ENCODE data around the gene TF.

TF gene

DNA sequence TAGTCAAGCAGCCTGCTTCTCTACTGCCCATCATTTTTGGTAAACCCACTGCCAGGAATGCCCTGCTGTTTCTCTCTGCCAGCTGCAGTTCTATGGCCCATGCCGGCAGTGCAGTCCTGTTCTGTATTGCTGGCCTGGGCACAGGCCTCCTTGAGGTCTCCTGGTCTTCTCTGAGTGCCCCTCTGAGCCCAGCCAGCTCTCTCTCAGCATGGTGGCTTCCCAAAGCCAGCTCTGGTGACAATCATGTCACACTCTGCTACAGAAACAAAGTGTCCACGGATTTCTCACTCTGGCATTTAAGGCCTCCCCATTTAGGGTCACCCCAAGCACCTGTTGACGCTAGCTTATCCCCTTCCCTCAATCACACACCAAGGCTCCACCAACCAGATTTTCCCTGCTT is 83.9 kb downstream of the TF start:
- no peak for DNase-seq (ENCODE audit: low read depth)
- no peak overlapping the region for H3K4me3 ChIP-seq (ENCODE audit: low read depth, low read length)

DNA sequence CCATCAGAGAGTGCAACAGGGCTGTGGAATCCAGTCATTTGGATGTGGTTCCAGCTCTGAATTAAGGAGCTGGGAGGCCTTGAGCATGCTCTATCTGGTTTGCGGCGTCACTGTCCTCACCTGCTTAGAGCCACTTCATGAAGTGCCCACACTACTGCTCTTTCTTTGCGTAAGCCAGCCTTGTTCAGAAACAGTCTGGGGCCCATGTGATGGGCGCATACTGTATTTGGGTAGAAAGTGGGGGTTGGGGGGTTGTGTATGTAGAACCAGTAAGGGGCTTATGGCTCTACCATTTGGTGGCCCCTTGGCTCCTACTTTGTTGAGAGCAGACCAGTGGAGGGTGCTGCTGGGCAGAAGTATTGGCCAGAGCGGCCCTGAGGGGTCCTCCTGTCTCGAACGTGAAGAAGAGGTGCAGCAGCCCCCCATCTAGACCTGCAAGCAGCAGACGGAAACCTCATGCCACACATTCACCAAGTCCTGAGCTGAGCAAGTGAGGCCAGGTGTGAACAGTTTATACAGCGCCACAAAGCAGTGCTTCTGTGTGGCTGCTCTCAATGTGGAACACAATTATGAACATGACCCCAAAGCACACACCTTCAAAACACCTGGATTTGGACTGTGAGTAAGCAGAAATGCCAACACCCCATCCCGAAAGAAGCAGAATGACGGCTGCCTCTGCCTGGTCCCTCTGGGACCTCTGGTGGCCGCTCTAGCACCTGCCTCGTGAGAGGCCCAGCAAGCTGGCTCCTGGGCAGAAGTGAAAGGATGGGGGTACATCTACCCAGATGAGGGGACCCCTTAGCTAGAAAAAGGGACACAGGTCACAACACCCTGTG is 86.0 kb downstream of the TF start:
- H3K4me3 ChIP-seq (ENCODE audit: low read depth, low read length), result no peak overlapping the region
- DNase-seq (ENCODE audit: low read depth), result no peak

DNA sequence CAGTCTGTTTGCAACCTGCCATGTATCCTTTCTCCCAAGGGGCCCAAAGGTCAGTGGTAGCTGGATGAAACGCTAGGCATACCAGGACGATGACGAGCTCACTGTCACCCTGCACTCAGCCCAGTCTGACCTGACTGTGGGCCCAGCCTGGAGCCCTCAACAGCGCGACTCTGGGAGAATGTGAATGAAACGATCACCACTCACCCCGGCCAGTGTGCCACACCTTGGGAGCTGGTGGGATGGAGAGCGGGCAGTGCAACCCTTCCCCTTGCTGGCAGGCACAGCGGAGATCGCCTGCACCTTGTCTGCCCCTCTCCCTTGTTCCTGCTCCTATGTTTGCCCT is 86.6 kb downstream of the TF start:
- no peak for DNase-seq (ENCODE audit: low read depth)
- H3K4me3 ChIP-seq (ENCODE audit: low read depth, low read length), result no peak overlapping the region

DNA sequence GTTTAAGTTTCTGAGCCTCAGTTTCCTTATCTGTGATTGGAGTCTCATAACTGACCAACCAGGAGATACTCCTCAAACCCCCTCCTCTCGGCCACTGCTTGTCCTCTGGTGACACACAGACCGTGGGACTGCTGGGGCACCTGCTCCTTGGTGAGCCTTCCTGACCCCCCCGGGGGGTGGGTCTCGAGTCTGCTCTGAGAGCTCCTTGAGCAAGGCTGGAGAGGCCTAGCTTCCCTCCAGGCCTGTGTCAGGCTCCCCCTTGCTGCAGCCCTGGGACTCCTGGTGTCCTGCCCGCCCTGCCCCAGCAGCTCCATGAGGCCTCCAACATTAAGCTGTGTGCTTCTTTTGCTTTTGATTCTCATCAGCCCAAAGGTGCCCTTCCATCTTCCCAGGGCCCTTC is 87.1 kb downstream of the TF start:
- H3K4me3 ChIP-seq (ENCODE audit: low read depth, low read length), result no peak overlapping the region
- no peak for DNase-seq (ENCODE audit: low read depth)

DNA sequence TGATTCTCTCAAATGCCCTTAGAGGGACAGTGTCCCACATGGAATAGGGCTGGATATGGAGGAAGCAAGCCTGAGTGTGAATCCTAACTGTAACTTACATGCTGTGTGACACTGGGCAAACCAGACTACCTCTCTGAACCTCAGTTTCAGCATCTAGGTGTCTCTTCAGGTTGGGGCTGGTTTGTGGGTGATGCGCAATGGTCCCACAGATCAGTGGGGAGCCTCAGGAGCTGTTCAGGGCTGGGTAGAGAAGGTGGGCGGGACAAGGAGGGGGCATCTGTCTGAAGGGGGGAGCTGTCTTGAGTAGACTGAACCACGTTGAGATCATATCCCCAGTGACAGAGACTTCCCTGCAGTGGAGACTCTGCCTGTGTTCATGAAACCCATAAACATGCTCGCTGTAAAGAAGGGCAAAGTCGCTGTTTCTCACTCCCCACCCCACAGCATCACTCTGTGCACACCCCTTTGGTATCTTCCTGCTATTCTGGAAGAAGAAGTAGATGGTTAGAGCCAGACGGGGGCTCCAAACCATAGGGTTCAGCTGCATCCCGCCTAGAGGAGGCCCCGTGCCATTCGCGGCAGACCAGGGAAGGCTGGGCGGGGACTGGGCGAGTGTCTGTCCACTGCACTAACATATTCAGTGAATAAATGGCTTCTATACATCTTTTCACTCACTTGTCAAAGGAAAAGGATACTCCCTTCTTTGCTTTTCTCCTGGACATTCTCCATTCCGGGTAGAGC is 87.9 kb downstream of the TF start:
- DNase-seq (ENCODE audit: low read depth), result no peak
- no peak overlapping the region for H3K4me3 ChIP-seq (ENCODE audit: low read depth, low read length)

DNA sequence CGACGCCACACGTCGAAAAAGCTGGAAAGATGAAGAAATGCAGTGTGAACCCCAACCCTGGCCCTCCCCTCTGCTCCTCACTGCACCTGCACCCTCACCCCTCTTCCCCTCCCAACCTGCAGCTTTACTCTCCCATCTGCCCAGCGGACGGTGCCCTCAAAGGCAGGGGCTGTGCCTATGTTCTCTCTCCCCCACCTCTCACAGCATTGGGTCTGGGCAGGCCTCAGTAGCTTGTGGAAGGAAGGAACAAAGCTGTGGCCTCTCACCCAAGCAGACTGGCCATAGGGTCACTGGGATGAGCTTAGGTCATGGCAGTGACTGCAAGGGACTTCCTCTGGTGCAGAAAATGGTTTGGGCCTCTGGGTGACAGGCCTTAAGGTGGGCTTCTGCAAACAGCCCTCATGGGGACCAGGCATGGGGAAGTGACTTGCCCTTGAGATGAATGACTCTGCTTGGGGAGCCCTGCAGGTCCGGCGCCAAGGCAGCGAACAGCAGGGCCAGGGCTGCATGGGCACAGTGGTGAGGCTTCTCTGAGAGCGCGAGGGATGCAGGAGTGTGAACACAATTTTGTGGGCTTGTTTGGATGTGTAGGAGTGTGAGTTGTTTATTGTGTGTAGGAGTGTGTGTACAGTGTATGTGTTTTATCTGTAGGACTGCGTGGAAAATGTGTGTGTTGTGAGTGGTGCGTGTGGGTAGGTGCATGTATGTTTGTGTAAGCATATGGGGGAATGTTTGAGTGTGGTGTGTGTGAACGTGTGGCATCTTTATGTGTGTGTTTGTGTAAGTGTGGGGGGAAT is 88.6 kb downstream of the TF start:
- DNase-seq (ENCODE audit: low read depth), result no peak

DNA sequence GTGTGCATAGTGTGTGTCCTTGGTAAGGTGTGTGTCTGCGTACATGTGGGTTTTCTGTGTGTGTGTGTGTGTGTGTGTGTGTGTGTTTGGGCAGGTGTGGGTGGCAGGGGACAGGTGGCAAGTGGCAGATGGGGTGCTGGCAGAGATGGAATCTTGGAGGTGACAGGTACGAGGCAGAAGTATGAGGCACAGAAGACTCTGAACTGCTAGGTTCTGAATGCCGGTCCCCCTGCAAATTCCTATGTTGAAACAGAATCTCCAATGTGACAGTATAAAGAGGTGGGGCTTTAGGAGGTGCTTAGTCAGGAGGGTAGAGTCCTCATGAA is 89.2 kb downstream of the TF start:
- no peak overlapping the region for H3K4me3 ChIP-seq (ENCODE audit: low read depth, low read length)
- no peak for DNase-seq (ENCODE audit: low read depth)

More for the DNA sequence above, 88.6 kb downstream of the TF start:
- H3K4me3 ChIP-seq (ENCODE audit: low read depth, low read length), result no peak overlapping the region

DNA sequence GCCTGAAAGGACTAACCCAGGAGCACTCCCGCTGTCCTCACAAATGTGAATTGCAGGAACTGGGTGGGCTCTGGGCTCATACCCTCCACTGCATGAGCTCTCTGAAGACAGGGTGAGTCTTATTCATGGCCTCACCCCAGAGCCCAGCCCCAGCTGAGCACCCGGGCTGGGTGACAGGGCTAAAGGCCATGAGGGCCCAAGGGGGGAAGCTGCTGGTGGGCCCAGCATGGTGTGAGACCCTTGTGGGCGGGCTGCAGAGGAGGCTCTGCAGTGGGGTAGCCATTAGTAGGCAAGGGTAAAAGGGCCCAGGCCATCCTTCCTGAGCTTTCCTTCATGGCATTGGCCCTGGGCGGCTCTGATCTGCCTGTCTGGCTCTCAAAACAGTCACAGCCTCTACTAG is 89.8 kb downstream of the TF start:
- no peak for DNase-seq (ENCODE audit: low read depth)
- no peak overlapping the region for H3K4me3 ChIP-seq (ENCODE audit: low read depth, low read length)

DNA sequence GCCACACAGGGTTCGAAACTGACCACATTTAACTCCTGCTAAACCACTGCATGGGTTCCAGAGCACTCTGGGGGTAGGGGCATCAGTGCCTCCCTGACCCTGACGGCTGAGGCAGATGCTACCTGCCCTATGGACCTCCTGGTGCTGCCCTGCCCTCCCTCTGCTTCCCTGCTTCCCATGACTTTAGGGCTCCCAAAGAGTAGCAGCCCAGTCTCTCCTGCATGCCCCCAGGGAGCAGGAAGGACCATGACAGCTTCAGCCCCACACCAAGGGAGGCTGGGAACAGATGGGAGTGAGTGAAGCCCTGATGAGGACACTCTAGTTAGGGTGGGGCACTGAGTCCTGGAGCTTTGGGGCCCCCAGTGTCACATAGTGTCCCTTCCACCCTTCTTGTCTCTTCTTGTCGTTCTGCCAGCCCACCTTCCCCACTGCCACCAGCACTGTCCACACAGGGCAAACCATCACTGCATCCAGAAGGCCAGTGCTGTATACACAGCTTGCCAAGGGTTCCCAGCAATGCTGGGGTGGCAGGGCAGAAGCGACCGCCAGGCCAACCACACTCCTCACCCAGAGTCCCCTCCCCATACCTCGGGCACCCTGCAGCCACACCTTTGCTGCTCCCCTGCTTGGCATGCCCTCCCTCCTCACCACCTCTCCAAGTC is 90.4 kb downstream of the TF start:
- H3K4me3 ChIP-seq (ENCODE audit: low read depth, low read length), result no peak overlapping the region
- DNase-seq (ENCODE audit: low read depth), result no peak

DNA sequence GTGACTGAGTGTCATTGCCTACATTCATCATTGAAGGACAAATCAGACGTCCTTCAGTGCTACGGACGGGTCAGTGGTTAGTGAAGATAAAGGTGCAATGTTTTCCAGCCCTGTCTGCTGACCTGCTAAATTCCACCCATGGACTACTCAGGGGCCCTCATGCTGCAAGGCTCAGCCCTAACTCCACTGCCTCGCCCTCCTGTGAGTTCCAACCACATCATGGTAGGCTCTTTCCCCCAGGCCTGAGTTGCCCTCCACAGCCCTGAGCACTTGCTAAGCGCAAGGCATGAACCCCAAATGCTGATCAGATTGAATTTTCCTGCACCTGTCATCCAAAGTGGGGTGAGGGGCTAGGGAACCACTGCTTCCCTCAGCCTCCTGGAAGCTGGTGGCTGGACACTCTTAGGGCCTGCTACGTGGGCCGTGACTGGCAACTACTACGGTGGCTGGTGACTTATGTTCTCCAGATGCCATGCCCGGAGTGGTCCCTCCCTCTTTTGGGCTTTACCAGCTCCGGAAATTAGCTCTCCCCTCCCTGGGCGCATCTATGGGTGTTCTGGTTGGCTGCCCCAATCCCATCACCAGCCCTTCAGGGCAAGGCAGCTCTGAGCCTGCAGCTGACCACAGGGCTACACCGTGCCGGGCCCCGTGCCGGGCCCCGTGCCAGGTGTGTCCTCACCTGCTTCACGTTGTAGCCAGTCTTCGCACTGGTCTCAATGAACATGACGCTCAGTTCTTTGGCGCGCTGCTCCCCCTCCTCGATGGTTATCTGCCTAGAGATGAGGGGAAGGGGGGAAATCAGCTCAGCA is 91.5 kb downstream of the TF start:
- no peak for DNase-seq (ENCODE audit: low read depth)
- no peak overlapping the region for H3K4me3 ChIP-seq (ENCODE audit: low read depth, low read length)

DNA sequence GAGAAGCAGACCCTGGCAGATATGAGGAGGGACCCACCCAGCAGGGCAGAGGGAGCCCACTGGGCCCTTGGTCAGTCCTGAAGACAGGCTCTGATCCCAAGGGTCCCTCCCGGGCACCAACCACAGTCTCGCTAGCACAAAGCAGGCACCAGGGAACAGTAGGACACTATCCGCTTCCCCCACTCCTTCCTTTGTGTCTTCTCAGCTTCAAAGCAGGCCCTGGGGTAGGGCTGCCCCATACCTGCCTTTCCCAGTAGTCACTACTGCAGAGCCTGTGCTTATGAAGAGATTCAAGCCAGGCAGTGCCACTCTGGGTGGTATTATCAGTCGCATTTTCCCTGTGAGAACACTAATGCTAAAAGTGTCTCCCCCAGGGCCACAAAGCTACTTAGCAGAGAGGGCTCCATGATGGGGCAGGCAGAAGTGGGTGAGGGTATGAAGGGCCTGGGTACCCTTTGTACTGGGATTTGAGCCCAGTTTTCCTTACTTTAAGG is 92.2 kb downstream of the TF start:
- H3K4me3 ChIP-seq (ENCODE audit: low read depth, low read length), result no peak overlapping the region
- no peak for DNase-seq (ENCODE audit: low read depth)

DNA sequence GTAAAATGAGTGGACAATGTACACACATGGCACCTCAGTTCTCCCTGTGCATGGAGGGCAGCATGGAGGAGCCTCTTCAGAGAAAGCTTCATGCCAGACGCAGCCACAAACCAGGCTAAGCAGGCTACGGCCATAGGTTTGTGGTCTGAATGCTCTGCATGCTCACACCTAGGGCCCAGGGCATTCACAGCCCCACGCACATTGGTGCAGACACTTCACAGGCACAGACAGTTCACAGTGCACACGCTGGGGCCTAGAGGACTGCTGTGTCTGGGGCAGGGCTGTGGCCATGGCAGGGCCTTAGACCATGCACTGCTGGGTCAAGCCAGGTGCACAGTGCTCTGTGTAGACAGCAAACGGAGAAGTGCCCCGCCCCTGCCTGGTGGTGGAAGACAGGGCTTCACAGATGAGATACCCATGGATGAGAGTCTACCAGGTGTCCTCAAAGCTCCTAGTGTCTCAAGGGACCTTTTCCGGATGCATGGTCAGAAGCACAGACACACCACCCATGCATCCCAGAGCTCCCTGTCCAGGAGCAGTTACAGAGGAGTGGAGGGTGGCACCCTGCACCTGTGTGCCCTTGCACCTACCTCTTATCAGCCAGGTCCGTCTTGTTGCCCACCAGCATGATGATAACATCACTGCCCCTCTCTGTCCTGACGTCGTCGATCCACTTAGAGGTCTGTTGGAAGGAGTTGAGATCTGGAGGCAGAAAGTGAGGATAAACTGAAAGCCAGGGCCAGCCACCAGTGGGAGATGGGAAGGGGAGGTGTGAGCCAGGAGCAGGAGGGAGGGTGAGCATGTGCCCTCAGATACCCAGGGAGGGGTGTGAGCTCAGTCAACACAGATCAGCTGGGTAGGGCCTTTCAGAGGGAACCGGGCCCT is 93.0 kb downstream of the TF start:
- no peak overlapping the region for H3K4me3 ChIP-seq (ENCODE audit: low read depth, low read length)
- DNase-seq (ENCODE audit: low read depth), result no peak

DNA sequence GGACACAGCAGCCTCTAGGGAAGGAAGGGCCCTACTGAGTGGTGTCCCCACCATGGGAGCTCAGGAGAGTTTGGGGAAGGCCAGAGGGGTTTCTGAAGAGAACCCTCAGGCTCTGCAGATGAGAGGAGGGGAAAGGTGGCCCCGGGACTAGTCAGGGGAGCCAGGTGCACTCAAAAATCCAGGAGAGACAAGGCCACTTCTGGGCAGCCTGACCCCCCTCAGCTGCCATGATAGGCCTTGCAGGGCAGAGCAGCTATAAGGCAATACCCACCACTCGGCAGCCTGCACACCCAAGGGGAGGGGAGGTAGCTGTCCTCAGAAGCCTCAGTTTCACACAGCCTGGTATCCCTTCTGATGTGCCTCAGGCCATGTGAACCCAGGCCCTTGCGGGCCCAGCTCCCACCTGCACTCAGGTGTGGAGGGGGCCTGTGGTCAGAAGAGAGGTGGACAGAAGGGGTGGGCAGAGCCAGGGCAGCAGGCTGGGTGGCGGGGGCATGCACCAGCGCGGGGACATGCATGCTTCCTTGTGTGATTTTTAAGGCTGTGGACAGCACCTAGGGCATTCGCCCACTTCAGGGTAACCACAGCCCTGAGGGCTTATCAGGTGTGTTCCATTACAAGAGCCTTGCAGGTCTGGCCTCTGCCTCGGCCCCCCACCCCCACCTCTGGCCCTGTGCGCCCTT is 94.0 kb downstream of the TF start:
- no peak for DNase-seq (ENCODE audit: low read depth)
- no peak overlapping the region for H3K4me3 ChIP-seq (ENCODE audit: low read depth, low read length)

DNA sequence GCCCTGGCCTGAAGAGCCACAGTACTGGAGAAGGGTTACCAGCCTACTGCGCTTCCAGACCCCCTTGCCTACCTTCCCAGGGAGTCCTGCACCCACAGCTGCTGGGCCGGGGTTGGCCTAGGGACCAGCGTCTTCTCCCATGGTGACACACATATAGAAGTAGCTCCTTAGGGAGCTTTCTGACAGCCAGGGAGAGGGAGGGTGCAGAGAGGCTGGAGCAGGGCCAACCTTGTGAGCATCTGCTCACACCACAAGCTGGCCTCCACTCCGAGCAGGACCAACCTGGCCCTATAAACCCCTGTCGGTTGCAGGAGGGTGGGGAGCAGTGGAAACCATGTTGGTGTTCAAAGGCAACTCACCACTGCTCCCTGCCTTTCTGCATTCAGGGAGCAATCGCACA is 94.6 kb downstream of the TF start:
- no peak overlapping the region for H3K4me3 ChIP-seq (ENCODE audit: low read depth, low read length)
- DNase-seq (ENCODE audit: low read depth), result no peak

DNA sequence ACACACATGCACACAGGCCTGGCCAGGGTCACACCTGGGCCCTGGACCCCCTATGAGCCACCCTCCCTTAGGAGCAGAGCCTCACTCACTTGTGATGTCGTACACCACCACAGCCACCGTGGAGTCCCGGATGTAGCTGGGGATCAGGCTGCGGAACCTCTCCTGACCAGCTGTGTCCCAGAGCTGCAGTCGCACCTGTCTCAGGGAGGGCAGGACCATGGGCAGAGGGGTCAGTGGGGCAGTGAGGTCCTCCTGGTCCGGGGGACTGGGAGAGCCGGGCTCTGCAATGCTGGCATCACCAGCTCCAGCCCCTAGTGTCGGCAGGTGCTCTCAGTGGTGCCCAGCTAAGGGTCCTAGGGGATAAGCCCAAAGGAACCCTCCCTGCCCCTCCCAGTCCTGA is 95.0 kb downstream of the TF start:
- no peak overlapping the region for H3K4me3 ChIP-seq (ENCODE audit: low read depth, low read length)
- DNase-seq (ENCODE audit: low read depth), result no peak

DNA sequence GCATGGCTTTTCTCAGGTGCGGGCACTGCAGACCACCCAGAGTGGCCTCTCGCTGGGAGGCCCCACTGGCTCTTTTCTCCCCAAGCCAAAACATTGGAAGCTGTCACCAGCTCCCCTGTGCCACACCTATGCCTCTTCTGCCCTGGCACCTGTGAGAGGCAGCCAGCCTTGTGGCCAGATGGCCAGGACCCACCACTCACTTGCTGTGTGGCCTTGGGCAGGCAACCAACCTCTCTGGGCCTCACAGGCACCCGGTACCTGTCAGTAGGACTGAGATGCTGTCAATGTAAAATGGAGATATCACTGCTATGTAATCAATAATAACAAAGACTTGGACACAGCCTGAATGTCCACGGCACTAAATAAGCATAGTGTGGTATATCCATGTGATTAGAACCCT is 96.0 kb downstream of the TF start:
- no peak for DNase-seq (ENCODE audit: low read depth)
- no peak overlapping the region for H3K4me3 ChIP-seq (ENCODE audit: low read depth, low read length)

DNA sequence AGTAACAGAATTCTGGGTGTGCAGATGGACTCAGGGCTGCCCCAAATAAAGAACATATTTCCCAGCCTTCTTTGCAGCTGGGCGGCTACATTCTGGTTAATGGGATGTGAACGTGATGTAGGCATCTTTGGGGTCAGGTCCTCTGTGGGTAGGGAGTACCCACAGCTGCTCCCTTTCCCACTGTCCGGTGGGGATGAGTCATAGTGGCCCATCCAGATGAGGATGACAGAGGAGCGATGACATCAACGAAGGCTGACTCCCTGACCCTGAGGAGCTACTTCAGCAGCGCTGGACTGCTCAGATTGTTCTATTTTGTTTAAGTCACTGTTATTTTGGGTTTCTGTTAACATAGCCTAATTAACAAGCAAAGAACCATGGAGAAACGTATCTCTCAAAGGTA is 97.4 kb downstream of the TF start:
- peak; percentile 67 for DNase-seq (ENCODE audit: low read depth)

DNA sequence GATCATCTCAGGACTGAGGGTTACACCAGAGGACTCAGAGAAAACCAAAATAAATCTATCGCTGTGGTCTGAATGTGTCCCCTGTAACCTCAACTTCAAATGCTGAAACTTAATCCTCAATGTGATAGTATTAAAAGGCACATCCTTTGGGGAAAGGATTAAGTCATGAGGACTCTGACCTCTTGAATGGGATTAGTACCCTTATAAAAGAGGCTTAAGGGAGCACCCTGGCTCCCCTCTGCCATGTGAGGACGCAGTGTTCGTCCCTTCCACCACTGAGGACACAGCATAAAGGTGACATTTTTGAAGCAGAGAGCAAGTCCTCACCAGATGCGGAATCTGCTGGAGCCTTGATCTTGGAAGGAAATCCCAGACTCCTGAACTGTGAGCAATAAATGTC is 98.9 kb downstream of the TF start:
- DNase-seq (ENCODE audit: low read depth), result no peak

More for the DNA sequence above, 97.4 kb downstream of the TF start:
- no peak overlapping the region for H3K4me3 ChIP-seq (ENCODE audit: low read depth, low read length)

More for the DNA sequence above, 98.9 kb downstream of the TF start:
- no peak overlapping the region for H3K4me3 ChIP-seq (ENCODE audit: low read depth, low read length)

Data from skeletal muscle cell (primary cell).